SU-DHL-6 (cell line): ENCODE data around the gene RAD51B.

Experiments
- CTCF ChIP-seq: fragments of 200-600 bp; sonication (generic); IDR thresholded peaks from one replicate; pipeline ENCODE4 v1.5.1; 2017; ENCODE audit warnings: antibody characterized with exemption, mild to moderate bottlenecking, low read length, moderate library complexity; ENCODE audit not compliant: insufficient read depth, poor library complexity, severe bottlenecking
- EZH2phosphoT487 ChIP-seq: fragments of 200-600 bp; sonication (generic), shearing (Covaris generic); conservative IDR thresholded peaks from 2 replicates; pipeline ENCODE4 v1.6.1; 2018; ENCODE audit warnings: mild to moderate bottlenecking, antibody characterized with exemption, low read length, moderate library complexity, mixed read lengths

DNA sequence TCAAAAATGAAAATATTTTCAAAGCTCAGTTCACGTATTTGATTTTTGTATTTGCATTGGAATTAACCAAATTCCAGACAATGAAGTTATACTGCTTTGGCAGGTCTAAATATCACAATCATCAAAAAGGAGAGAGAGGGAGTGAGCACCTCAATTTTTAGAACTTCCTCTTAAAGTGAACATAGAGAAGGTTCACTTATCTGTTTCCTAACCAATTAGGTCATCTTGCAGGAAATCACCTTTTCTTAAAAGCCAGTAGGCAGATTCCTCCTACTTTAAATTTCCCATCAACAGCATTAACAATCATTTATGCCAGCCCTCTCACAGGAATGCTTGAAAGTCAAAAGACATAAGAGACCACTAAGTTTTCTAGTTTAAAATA lies 584.6 kb downstream of the RAD51B start:
- TF ChIP-seq CTCF (no peak), EZH2phosphoT487 (no peak)
